Calu3 (cell line): Measurements from ENCODE around the gene PGLYRP3. TPM values are rescaled to one million over a fixed set of nuclear protein-coding genes. Genes with fewer than 3 reads are reported as not detected.

Source experiments
- BruUV-seq: library from RNA; stranded (reverse); fragments of 400-500 nt; replicated peaks from 2 replicates; lab custom pipeline; 2021; lab: Mats Ljungman, UMichigan
- CTCF ChIA-PET: fragments of 300-600 bp; sonication (Branson Sonifier 250); formaldehyde crosslinking; loops from one replicate; lab custom pipeline; 2022; ENCODE audit warnings: antibody characterized with exemption; lab: Charles Lee
- DNase-seq: peaks from one replicate; pipeline ENCODE4 v3.0.0; 2022
- H3K27ac Mint-ChIP-seq: one replicate; pipeline ENCODE4 v1.8.0; 2022; ENCODE audit warnings: mixed read lengths; ENCODE audit not compliant: unreplicated experiment
- H3K27me3 Mint-ChIP-seq: one replicate; pipeline ENCODE4 v1.8.0; 2022; ENCODE audit warnings: mixed read lengths; ENCODE audit not compliant: unreplicated experiment
- H3K36me3 Mint-ChIP-seq: one replicate; pipeline ENCODE4 v1.8.0; 2022; ENCODE audit warnings: mild to moderate bottlenecking, moderate library complexity, mixed read lengths; ENCODE audit not compliant: insufficient read depth, unreplicated experiment
- H3K4me1 Mint-ChIP-seq: one replicate; pipeline ENCODE4 v1.8.0; 2022; ENCODE audit warnings: mild to moderate bottlenecking, low read depth, mixed read lengths; ENCODE audit not compliant: unreplicated experiment
- H3K4me3 Mint-ChIP-seq: one replicate; pipeline ENCODE4 v1.8.0; 2022; ENCODE audit warnings: mild to moderate bottlenecking, low read depth, moderate library complexity, mixed read lengths; ENCODE audit not compliant: unreplicated experiment
- H3K9me3 Mint-ChIP-seq: one replicate; pipeline ENCODE4 v1.8.0; 2022; ENCODE audit warnings: low read depth, mixed read lengths; ENCODE audit not compliant: unreplicated experiment
- intact Hi-C: fragments of 100-400 bp; cut with micrococcal nuclease; formaldehyde crosslinking; loops from one replicate; pipeline ENCODE4 v1.10.0; 2022; ENCODE audit not compliant: unreplicated experiment
- total RNA-seq: library from RNA; stranded (reverse); gene quantifications from 2 replicates; pipeline ENCODE4 v1.2.3, GENCODE V29; 2022
- TF ChIP-seq, protein P1 (sequence below): fragments of 200-600 bp; IDR thresholded peaks from one replicate; pipeline ENCODE4 v1.8.0; 2022; ENCODE audit warnings: antibody characterized with exemption; ENCODE audit not compliant: unreplicated experiment

PGLYRP3 gene
- total RNA-seq, 1 experiment from 2014 or later: not detected

DNA sequence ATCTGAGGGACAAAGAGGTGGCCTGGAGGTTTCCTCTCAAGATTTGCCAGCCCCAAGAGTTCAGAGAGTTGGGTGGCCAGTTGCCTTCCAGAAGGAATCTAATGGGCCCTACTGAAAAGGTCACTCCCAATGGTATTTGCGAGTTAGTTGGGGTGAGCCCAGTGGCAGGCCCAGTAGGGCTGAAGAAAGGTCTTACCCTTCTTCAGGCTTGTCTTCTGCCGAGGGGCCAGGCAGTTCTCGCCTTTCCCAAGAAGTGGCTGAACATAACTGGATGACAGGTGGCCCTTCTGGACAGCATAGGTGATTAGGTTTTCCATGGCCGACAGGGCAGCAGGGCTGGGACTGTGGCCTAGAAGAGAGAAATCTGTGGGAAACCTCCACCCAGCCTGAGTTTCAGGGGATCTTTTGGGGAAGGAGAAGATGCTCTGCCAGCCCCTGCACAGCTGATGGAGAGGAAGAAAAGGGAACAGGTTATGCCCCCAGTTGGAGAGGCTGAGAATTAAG, 28.7 kb upstream of the PGLYRP3 start:
- intact Hi-C loops: no loop called here
- Mint-ChIP-seq H3K9me3 (no peaks in the 10 kb centered on the region), H3K4me3 (no peak overlapping the region), H3K27ac (no peak overlapping the region), H3K4me1 (peaks cover 32% of the 10 kb centered on the region), H3K36me3 (no peaks in the 10 kb centered on the region), H3K27me3 (peaks cover 95% of the 10 kb centered on the region)
- BruUV-seq: no TSS peak
- no peak for DNase-seq
- TF ChIP-seq, protein P1, sequence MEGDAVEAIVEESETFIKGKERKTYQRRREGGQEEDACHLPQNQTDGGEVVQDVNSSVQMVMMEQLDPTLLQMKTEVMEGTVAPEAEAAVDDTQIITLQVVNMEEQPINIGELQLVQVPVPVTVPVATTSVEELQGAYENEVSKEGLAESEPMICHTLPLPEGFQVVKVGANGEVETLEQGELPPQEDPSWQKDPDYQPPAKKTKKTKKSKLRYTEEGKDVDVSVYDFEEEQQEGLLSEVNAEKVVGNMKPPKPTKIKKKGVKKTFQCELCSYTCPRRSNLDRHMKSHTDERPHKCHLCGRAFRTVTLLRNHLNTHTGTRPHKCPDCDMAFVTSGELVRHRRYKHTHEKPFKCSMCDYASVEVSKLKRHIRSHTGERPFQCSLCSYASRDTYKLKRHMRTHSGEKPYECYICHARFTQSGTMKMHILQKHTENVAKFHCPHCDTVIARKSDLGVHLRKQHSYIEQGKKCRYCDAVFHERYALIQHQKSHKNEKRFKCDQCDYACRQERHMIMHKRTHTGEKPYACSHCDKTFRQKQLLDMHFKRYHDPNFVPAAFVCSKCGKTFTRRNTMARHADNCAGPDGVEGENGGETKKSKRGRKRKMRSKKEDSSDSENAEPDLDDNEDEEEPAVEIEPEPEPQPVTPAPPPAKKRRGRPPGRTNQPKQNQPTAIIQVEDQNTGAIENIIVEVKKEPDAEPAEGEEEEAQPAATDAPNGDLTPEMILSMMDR: no peak
- CTCF ChIA-PET: interaction anchor here (0.7 kb wide), 1 partner anchor 14 kb away, joined by 3 read pairs; no protein-coding TSS in a partner anchor

DNA sequence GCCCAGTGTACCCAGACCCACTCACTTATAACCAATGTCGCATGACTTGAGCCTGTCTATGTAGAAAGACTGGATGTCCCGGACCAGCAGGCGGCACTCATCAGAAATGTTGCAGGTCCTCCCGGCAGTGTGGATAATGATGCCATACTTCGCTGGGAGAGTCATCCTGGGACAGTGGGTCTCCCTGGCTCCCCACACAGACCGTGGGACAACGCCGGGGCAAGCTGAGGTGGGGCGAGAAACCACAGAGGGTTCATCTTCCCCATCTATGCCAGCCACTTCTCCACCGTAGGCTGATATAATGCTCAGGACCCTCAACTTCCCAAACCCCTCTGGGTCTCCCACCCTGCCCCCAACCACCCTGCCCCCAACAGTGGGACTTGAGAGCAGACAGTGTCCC, 27.6 kb upstream of the PGLYRP3 start:
- no TSS peak for BruUV-seq
- intact Hi-C loops: no loop called here
- no peaks in the 10 kb centered on the region for H3K9me3 Mint-ChIP-seq
- CTCF ChIA-PET: no interaction called here
- no peak for DNase-seq
- TF ChIP-seq, protein P1: no peak
- peaks cover 21% of the 10 kb centered on the region for H3K4me1 Mint-ChIP-seq
- H3K4me3 Mint-ChIP-seq: no peak overlapping the region
- H3K27me3 Mint-ChIP-seq: peaks cover 95% of the 10 kb centered on the region
- H3K36me3 Mint-ChIP-seq: no peaks in the 10 kb centered on the region
- H3K27ac Mint-ChIP-seq: no peak overlapping the region

DNA sequence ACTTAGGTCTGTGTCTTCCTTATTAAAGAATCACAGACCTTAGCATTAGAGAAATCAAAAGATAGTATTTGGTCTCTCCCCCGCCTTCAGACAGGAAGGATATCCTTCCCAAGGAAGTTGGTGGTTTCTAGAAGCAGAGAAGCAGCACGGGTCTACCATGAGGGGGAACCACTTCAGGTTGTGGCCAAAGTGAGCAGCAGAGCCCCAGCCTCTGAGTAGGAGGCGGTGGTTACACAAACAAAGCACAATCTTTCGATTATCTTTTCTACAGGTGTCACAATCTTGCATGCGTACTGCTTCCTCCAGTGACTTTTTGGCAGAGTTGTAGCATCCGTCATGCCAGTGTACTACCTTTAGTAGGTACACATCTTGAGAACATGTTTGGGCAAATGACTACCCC, 27.1 kb upstream of the PGLYRP3 start:
- BruUV-seq: no TSS peak
- Mint-ChIP-seq H3K4me3 (no peak overlapping the region), H3K27ac (no peak overlapping the region), H3K36me3 (no peaks in the 10 kb centered on the region), H3K27me3 (peaks cover 91% of the 10 kb centered on the region), H3K9me3 (no peaks in the 10 kb centered on the region), H3K4me1 (peaks cover 18% of the 10 kb centered on the region)
- no peak for DNase-seq
- TF ChIP-seq, protein P1: no peak
- intact Hi-C loops: no loop called here
- CTCF ChIA-PET: no interaction called here

DNA sequence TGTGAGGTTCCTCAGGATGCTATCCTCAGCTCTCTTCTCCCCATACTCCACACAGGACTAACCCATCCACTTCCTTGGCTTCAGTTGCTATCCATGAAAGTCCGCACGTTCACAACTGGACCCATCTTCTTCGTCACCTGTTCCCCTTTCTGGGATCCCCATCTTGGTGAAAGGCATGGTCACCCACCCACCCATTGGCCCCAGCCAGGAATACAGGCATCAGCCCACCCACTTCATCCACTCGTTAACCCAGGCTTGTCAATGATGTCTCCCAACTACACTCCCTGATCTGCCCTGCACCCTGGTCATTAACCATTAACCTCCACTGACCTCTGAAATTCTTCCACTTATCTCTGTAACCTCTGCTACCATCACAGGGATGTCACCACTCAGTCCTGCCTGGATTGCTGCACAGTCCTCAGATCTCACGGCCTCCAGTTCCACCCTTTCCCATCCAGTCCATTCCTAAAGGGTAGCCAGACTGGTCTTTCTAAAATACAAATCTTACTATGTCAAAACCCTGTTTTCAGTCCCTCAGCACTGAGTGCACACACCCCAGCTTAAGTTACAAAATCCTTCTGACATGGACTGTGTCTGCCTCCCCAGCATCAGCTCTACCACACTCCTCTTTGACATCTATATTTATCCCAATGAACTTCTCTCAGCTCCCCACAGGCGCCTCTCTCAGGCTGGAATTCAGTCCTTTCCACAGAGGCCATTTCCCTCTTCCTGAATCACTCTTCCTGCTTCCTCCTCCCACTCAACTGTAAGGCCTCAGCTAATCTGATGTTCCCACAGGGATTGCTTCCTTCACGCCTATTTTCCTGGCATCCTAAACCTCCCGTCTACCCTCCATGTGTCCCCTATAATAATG, 25.5 kb upstream of the PGLYRP3 start:
- TF ChIP-seq, protein P1: no peak
- CTCF ChIA-PET: no interaction called here
- intact Hi-C loops: no loop called here

More for the DNA sequence above, 25.5 kb upstream of the PGLYRP3 start:
- no peak for DNase-seq
- no peaks in the 10 kb centered on the region for H3K9me3 Mint-ChIP-seq
- H3K4me3 Mint-ChIP-seq: no peak overlapping the region
- no peaks in the 10 kb centered on the region for H3K36me3 Mint-ChIP-seq
- no peak overlapping the region for H3K27ac Mint-ChIP-seq
- H3K27me3 Mint-ChIP-seq: peaks cover 84% of the 10 kb centered on the region
- BruUV-seq: no TSS peak
- peaks cover 2% of the 10 kb centered on the region for H3K4me1 Mint-ChIP-seq
